Measurements from ENCODE around the gene FTO.

The FTO gene

GRCh38 chr16:53711390-53711789 is 7.4 kb downstream of the FTO start:
- DNase-seq (ENCODE audit: low spot score): no peak

GRCh38 chr16:53712065-53712464 is 8.1 kb downstream of the FTO start:
- no peak for DNase-seq (ENCODE audit: low spot score)

- DNase-seq (ENCODE audit: low spot score): peak; percentile 13
These were observed 9.6 kb downstream of the FTO start for GRCh38 chr16:53713403-53714204.

GRCh38 chr16:53714205-53715022 is 10.5 kb downstream of the FTO start:
- peak; percentile 18 for DNase-seq (ENCODE audit: low spot score)

- DNase-seq (ENCODE audit: low spot score): no peak
These were observed 11.0 kb downstream of the FTO start for GRCh38 chr16:53715023-53715384.

GRCh38 chr16:53717577-53717976 is 13.6 kb downstream of the FTO start:
- no peak for DNase-seq (ENCODE audit: low spot score)

- DNase-seq (ENCODE audit: low spot score): no peak
These were observed 17.1 kb downstream of the FTO start for GRCh38 chr16:53721017-53721416.

GRCh38 chr16:53726625-53727024 is 22.7 kb downstream of the FTO start:
- no peak for DNase-seq (ENCODE audit: low spot score)

GRCh38 chr16:53730693-53731092 is 26.7 kb downstream of the FTO start:
- no peak for DNase-seq (ENCODE audit: low spot score)

GRCh38 chr16:53732296-53732929 is 28.5 kb downstream of the FTO start:
- no peak for DNase-seq (ENCODE audit: low spot score)

GRCh38 chr16:53734908-53735307 is 31.0 kb downstream of the FTO start:
- DNase-seq (ENCODE audit: low spot score): no peak

GRCh38 chr16:53736297-53736696 is 32.3 kb downstream of the FTO start:
- DNase-seq (ENCODE audit: low spot score): no peak

- no peak for DNase-seq (ENCODE audit: low spot score)
These were observed 33.6 kb downstream of the FTO start for GRCh38 chr16:53737552-53737951.

- DNase-seq (ENCODE audit: low spot score): no peak
These were observed 36.5 kb downstream of the FTO start for GRCh38 chr16:53740476-53740875.

GRCh38 chr16:53740933-53741531 is 37.1 kb downstream of the FTO start:
- DNase-seq (ENCODE audit: low spot score): no peak

- DNase-seq (ENCODE audit: low spot score): no peak
These were observed 37.6 kb downstream of the FTO start for GRCh38 chr16:53741546-53741945.

GRCh38 chr16:53743149-53743566 is 39.2 kb downstream of the FTO start:
- peak; percentile 9 for DNase-seq (ENCODE audit: low spot score)

- DNase-seq (ENCODE audit: low spot score): no peak
These were observed 40.5 kb downstream of the FTO start for GRCh38 chr16:53744449-53744848.

- DNase-seq (ENCODE audit: low spot score): peak; percentile 56
These were observed 41.1 kb downstream of the FTO start for GRCh38 chr16:53745086-53745485.

GRCh38 chr16:53745753-53746266 is 41.9 kb downstream of the FTO start:
- DNase-seq (ENCODE audit: low spot score): peak; percentile 28

GRCh38 chr16:53752560-53752959 is 48.6 kb downstream of the FTO start:
- peak; percentile 10 for DNase-seq (ENCODE audit: low spot score)

- peak; percentile 40 for DNase-seq (ENCODE audit: low spot score)
These were observed 49.5 kb downstream of the FTO start for GRCh38 chr16:53753431-53753830.

Data from GM03348 (cell line).